HG03196 (cell line): ENCODE results near the gene SLC44A2.

Experiments
- ATAC-seq: cut with Tn5 transposase; IDR thresholded peaks from one replicate; pipeline ENCODE4 v1.9.1; 2021; ENCODE audit not compliant: unreplicated experiment

Gene SLC44A2

DNA sequence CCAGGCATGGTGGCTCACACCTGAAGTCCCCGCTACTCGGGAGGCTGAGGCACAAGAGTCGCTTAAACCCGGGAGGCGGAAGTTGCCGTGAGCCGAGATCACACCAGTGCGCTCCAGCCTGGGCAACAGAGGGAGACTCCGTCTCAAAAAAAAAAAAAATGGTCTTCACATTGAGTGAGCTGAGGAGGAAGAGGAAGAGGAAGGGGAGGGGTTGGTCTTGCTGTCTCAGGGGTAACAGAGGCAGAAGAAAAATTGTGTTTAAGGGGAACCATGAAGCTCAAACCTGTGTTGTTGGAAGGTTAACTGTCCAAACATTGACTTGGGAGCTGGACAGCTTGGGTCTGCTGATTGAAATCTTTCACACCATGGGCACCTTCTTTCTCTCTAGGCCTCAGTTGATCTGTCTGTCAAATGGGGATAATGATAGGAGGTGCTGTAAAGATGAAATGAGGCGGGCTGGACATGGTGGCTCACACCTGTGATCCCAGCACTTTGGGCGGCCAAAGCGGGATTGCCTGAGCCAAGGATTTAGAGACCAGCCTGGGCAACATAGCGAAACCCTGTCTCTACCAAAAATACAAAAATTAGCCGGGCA lies 9.8 kb upstream of the SLC44A2 start:
- no peak for ATAC-seq

DNA sequence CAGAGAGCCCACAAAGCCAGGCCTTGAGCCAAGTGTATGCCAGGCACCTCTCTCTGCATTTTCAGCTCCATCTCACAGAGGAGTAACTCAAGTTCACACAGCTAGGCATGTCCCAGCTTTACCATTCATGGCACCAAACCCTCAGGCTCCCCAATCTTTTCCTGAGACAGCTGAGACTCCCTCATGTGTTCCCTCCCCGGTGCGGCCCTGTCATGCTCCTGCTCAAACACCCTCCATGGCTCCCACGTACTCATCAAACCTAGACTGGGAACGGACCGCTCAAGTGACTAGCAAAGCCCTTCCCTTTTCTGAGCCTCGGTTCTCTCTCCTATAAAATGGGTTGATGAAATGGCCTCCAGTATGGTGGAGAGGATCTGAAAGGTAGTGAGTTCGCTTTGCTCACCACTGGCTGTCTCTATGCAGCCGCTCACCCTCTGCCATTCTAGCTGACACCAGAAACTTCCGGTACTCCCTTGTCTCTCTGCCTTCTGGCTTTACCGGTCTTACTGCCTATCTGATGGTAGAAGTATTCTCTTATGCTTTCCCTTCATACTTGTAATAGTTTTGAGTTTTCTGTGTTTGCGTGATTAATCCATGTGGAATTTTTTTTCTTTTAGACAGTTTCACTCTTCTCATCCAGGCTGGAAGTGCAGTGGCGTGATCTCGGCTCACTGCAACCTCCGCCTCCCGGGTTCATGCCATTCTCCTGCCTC lies 7.8 kb upstream of the SLC44A2 start:
- no peak for ATAC-seq

DNA sequence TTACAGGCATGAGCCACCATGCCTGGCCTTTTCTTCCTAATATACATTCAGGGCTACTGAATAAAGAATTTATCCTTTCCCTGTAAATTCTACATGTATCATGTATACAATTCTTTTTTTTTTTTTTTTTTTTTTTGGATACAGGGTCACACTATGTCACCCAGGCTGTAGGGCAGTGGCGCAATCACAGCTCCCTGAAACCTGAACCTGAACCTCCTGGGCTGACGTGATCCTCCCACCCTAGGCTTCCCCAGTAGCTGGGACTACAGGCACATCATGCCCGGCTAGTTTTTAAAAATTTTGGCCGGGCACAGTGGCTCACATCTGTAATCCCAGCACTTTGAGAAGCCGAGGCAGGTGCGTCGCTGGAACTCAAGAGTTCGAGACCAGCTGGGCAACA lies 6.5 kb upstream of the SLC44A2 start:
- no peak for ATAC-seq

DNA sequence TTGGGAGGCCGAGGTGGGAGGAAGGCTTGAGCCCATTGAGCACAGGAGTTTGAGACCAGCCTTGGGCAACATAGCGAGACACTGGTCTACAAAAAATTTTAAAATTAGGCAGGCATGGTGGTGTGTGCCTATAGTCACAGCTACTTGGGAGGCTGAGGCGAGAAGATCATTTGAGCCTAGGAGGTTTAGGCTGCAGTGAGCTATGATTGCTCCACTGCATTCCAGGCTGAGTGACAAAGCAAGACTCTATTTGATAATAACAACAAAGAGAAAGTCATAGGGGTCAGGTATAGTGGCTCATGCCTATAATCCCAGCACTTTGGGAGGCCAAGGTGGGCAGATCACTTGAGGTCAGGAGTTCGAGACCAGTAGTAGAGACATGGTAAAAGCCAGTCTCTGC lies 4.6 kb upstream of the SLC44A2 start:
- ATAC-seq: no peak

DNA sequence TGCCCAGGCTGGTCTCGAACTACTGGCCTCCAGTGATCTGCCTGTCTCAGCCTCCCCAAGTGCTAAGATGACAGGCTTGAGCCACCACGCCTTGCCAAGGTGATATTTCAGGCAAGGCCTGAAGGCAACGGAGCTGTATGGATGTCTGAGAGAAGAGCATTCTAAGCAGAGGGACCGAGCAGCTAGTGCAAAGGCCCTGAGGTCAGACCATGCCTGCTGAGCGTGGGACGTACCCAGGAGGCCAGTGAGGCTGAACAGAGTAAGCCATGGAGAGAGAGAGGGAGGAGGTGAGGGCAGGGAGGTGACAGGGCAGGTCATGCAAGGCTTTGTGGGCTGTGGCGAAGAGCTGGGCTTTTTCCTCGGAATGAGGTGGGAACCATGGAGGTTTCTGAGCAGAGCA lies 3.4 kb upstream of the SLC44A2 start:
- ATAC-seq: no peak

DNA sequence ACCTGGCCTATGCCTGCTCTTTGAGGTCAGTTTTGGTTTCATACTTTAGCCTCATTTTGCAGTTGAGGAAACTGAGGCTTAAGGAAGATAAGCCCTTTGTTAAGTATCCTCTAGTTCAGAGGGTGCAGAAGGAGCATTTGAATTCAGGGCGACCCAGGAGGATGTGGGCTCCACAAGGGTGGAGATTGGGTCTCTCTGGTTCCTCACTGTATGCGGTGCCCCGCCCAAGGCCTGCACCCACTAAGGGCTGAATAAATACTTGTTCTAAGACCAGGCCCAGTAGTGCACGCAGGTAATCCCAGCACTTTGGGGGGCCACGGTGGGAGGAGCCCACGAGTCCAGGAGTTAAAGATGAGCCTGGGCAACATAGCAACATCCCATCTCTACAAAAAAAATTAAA lies 768 bp upstream of the SLC44A2 start:
- ATAC-seq: no peak

DNA sequence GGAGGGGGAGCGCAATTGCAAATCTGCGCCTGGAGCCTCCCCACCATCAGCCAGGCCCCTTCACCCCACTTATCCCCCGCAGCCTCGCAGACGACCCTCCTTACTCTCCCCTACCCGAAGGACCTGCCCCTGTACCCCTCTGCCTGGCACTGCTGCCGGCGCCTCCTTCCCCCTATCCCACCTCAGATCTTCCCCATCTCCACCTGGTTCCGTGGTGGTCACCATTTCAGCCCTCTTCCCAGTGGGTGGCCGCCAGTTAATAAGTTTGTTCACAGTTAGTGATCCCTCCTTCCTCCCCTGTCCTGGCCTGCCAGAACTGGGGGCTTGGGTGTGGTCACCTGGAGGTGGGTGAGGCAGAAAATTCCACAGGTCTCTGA lies 397 bp downstream of the SLC44A2 start:
- no peak for ATAC-seq

DNA sequence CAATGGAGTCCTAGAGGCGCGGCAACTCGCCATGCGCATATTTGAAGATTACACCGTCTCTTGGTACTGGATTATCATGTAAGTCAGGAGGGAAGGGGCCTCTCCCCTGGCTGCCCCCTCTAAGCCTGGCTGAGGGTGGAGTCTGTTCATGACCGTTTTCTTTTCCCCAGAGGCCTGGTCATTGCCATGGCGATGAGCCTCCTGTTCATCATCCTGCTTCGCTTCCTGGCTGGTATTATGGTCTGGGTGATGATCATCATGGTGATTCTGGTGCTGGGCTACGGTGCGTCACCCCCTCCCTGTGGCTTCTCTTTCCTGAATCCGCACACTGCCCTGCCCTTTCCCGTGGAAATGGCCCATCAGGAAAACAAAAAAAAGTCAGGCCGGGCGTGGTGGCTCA lies 6.5 kb downstream of the SLC44A2 start:
- no peak for ATAC-seq

DNA sequence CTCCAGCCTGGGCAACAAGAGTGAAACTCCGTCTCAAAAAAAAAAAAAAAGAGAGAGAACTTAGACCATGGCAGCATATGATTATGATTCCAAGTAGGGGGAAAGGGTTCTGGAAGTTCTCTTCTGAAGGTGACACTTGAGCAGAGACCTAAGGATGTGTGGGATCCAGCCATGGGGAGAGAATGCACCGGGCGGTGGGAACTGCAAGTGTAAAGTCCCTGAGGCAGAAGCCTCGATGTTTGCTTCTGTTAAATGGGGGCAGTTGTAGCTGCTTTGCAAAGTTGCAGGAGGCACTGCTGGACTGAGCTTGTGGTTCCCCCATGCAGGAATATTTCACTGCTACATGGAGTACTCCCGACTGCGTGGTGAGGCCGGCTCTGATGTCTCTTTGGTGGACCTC lies 9.1 kb downstream of the SLC44A2 start:
- ATAC-seq: no peak

DNA sequence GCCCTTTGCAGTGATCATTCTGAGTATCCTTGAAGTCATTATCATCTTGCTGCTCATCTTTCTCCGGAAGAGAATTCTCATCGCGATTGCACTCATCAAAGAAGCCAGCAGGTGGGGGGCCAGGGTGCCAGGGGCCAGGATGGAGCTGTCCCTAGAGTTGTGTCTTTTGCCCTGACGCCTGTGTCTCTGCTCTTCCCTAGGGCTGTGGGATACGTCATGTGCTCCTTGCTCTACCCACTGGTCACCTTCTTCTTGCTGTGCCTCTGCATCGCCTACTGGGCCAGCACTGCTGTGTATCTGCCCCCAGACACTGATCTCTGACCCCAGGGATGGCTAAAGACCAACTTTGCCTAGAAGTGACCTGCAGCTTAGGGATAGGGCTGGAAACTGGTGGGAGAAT lies 9.6 kb downstream of the SLC44A2 start:
- ATAC-seq: no peak

DNA sequence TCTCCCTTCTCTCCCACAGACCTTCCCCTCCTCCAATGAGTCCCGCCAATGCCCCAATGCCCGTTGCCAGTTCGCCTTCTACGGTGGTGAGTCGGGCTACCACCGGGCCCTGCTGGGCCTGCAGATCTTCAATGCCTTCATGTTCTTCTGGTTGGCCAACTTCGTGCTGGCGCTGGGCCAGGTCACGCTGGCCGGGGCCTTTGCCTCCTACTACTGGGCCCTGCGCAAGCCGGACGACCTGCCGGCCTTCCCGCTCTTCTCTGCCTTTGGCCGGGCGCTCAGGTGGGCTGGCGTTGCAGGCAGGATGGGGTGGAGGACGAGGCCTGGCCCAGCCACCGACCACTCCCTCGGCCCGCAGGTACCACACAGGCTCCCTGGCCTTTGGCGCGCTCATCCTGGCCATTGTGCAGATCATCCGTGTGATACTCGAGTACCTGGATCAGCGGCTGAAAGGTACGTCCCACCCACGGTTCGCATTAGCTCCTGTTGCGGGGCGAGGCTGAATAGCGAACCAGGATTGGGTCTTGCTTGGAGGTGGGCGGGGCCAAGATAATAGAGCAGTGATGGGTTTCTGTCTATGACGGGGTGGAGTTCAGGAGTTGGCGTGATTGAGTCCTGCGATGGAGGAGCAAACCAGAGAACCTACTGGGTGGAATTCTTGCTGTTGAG lies 11.1 kb downstream of the SLC44A2 start:
- no peak for ATAC-seq

DNA sequence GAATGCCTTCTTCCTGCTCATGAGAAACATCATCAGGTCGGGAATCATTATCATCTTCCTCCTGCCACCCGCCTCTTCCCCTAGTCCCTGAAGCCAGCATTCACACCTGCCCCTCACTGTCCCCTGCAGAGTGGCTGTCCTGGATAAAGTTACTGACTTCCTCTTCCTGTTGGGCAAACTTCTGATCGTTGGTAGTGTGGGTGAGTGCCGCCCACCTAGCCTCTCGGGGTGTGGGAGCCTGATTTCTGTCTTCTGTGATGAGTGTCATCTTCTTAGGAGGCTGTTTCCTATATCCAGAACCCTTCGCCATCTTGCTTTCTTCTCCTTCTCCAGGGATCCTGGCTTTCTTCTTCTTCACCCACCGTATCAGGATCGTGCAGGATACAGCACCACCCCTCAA lies 12.5 kb downstream of the SLC44A2 start:
- no peak for ATAC-seq

DNA sequence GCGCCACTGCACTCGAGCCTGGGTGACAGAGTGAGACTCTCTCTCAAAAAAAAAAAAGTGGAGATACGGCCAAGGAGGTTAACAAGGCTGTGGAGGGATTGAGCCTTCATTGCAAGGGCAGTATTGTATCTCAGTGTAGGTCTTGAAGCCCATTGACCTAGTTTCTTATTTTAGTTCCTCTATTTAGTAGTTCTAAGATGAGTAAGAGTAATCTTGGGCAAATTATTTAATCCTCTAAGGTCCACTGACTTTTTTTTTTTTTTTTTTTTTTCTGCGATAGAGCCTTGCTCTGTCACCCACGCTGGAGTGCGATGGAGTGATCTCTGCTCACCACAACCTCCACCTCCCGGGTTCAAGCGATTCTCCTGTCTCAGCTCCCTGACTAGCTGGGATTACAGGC lies 14.5 kb downstream of the SLC44A2 start:
- ATAC-seq: no peak

DNA sequence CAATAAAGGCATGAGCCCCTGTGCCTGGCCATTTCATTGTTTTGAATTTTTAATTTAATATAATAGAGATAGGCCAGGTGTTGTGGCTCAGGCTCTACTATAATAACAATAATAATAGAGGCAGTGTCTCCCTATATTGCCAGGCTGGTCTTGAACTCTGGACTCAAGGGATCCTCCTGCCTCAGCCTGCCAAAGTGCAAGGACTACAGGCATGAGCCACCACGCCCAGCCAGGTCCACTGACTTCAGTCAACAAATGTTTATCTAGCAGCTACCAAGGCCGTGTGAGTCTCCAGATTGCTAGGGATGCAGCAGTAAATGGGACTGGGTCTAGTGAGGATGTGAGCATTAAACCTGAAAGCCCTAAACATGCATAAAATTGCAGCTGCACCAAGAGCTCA lies 15.0 kb downstream of the SLC44A2 start:
- ATAC-seq: no peak

DNA sequence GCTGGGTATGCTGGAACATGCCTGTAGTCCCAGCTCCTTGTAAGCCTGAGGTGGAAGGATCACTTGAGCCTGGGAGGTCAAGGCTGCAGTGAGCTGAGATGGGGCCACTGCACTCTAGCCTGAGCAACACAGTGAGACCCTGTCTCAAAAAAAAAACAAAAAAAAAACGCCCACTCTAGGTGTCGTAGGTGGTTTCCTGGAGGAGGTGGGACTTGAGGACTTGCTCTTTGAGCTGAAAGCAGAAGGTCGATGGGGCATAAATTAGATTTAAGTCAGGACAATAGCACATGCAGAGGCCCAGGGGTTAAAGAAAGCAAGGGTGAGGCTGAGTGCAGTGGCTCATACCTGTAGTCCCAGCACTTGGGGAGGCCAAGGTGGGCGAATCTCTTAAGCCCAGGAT lies 15.9 kb downstream of the SLC44A2 start:
- ATAC-seq: no peak

DNA sequence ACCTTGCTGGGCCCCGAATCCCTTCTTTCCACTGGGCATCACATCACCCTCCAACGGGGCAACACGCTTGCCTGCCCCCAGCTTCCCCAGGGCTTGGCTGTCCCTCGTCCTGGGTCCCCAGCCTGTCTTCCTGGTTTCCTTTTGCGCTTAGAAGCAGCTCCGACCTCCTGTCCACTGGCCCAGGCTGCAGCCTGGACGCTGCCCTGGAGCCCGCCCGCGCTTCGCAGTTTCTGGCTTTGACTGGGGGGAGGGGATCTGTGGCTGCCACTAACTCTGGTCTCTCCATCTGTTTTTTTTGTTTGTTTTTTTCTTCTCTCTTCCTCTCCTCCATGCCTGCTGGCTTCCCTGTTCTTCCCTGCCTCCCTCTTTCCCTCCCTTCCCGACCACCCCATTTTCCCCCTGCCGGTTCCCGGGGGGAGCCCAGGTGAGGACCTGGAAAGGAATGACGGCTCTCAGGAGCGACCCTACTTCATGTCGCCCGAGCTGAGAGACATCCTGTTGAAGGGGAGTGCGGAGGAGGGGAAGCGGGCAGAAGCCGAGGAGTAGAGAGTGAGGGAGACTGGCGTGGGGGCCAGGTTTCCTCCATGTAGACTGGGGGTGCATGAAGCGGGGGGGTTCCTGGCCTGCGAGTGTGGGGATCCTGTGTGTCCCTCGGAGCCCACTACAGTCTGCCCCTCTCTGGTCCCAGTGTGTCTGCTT lies 17.3 kb downstream of the SLC44A2 start:
- no peak for ATAC-seq

DNA sequence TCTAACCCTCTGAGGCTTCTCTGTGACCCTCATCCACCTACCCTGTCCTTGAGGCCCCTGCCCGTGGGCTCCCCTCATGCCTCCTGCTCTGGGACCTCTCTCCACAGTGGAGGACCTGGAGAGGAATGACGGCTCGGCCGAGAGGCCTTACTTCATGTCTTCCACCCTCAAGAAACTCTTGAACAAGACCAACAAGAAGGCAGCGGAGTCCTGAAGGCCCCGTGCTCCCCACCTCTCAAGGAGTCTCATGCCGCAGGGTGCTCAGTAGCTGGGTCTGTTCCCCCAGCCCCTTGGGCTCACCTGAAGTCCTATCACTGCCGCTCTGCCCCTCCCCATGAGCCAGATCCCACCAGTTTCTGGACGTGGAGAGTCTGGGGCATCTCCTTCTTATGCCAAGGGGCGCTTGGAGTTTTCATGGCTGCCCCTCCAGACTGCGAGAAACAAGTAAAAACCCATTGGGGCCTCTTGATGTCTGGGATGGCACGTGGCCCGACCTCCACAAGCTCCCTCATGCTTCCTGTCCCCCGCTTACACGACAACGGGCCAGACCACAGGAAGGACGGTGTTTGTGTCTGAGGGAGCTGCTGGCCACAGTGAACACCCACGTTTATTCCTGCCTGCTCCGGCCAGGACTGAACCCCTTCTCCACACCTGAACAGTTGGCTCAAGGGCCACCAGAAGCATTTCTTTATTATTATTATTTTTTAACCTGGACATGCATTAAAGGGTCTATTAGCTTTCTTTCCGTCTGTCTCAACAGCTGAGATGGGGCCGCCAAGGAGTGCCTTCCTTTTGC lies 18.0 kb downstream of the SLC44A2 start:
- ATAC-seq: no peak

DNA sequence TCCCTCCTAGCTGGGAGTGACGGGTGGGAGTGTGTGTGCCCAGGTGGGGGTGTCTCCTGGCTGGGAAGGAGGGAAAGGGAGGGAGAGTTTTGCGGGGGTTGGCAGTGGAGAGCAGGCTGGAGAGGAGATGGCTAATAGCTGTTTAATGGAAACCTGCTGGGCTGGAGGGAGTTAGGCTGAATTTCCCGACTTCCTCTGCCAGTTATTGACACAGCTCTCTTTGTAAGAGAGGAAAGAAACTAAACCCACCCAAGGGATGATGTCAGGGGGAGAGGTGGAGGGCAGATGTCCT lies 18.6 kb downstream of the SLC44A2 start:
- ATAC-seq: no peak

DNA sequence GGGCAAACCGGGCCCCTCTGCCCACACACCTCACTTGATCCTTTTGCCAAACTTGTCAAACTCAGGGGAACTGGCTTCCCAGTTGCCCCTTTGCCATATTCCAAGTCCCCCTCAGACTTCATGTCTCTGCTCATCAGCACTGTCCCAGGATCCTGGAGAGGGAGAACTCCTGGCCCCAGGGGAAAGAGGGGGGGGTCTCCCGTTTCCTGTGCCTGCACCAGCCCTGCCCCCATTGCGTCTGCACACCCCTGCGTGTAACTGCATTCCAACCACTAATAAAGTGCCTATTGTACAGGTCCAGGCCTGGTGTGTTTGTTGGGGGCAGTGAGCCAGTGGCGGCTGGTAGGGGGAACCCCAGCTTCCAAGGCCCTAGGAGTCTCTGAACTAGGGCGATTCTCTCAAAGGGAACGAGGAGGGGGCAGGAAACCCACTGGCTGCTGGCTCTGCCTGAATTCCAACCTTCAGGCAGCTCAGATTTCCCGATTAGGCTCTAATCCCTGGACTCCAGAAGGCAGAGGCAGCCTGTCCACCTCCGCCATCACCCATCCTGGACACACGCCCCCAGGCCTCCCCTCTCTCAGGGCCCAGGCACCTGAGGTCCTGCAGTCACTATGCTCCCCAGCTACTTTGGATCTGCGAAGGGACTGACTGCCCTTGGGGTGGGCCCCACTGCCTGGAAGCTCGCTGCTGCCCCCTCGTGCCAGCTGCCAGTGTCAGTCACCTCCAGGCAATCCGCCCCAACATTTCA lies 19.1 kb downstream of the SLC44A2 start:
- ATAC-seq: no peak

DNA sequence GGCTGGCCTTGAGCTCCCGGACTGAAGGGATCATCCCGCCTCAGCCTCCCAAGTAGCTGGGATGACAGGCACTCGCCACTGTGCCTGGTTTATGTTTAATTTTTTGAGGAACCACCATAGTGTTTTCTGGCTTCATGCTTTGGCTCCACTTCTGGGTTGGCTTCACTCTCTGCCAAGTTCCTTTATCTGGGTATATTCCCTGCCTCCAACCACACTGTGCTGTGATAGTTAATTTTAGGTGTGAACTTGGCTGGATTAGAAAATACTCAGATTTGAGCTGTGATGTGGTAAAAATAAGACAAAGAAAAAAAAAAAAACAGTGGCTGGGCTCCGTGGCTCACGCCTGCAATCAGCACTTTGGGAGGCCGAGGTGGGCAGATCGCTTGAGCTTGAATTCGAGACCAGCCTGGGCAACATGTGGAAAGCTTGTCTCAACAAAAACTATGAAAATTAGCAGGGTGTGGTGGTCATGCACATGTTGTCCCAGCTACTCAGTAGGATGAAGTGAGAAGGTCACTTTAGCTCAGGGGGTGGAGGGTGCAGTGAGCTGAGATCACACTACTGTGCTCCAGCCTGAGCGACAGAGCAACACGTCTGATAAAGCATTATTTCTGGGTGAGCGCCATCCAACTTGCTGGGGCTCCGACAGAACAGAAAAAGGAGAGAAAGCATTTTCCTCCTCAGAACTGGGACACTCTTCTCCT lies 21.3 kb downstream of the SLC44A2 start:
- no peak for ATAC-seq
